Stimulated activated CD8-positive, alpha-beta memory T cell treated with anti-CD3 and anti-CD28 coated beads, Interleukin-2, amount 100 ng/mL, for 1 hour (primary cell): Measurements from ENCODE around the gene GP9.
"Not testable (repeated sequence)": the region's sequence is repeated elsewhere in the genome, so short reads cannot be mapped to it uniquely, and the experiment has no call there.

Experiments
- DNase-seq, 2 donors: peaks; one replicate each; pipeline ENCODE4 v3.0.0-alpha.2; 2020; ENCODE audit warnings: low read depth in 2 of 2

Gene GP9

DNA sequence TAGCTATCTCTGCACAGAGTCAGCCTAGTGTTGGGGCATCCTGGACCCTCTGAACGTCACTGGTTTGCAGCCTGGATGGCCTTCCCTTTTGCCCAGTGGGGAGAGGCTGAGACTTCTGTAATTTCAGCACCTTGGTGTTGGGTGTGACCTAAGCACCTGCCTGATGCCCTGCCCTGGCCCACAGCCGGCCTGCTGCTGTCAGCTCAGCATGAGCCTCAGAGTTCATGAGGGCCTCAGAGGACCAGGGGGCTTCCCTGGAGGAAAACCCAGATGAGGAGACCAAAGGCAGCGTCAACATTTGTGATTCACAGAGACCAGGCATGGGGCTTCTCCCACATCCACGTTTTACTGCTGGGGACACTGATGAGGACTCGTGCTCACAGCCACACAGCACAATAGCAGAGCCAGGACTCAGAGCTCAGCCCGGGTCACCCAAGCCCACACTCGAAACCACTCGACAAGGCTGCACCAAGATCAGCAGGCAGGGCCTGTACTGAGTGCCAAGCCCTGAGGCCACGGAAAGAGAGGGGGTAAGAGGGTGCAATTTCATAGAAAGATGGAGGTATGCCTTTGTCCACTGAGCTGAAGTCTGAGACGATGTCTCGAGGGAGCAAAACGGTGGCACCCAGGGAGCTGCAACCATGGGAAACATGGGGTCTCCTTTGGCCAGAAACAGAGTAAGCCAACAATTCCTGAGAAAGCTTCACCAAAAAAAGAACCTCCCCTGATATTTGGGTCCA lies 9.9 kb upstream of the GP9 start:
- DNase-seq, result no peak

DNA sequence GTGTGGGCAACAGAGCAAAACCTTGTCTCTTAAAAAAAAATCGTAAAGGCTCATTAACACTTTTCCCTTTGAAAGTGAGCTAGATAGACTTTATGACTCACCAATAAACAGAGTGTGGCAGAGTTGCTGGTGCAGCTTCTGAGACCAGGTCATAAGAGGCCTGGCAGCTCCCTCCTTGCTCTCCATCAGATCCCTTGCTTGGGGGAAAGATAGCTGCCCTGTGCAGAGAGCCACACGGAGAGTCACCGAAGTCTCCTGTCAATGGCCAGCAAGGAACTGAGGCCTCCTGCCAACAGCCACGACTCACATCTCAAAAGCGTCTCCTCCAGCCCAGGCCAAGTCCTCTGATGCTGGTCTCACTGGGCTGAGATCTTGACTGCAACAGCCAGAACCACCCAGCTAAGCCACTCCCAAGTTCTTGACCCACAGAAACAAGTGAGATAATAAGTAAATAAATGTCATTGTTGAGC lies 8.7 kb upstream of the GP9 start:
- no peak for DNase-seq

DNA sequence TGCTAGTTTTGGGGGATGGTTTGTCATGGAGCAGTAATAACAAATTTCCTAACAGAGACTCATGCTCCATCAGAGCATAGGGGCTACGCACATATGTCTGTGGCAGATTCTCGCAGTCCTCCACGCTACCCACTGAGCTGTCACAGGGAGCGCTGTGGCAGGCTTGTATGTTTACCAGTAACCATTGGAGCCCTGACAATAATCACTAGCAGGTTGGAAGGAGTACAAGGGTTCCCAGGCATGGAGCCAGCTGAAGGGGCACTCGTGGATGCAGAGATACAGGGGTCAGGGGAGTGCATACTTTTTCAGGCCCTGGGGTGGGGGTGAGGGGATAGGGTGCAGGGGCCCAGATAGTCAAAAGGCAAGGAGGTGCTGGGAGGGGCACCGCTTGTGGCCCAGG lies 7.9 kb upstream of the GP9 start:
- DNase-seq, result no peak

DNA sequence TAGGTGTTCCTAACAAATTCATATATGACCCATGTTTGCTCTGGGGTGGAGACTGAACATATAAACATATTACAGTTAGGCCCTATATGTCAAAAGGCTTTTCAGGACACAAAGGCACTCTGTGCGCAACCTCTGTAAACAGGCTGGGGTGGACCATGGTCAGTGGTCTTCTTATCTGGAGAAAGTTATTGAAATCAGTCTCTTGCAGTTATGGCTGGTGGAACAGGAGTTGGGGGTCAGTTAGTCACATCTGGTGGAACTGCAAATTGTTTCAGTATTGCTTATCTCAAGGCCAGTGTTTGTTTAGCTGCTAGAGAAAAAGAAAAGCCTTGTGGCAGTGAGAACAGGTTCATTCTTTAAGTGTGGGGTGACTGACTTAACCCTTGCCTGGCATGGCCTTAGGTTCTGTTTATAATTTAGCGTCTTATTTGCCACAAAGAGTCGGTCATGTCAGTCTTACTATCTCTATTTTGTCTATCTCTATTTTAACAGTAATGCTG lies 5.9 kb upstream of the GP9 start:
- no peak for DNase-seq

DNA sequence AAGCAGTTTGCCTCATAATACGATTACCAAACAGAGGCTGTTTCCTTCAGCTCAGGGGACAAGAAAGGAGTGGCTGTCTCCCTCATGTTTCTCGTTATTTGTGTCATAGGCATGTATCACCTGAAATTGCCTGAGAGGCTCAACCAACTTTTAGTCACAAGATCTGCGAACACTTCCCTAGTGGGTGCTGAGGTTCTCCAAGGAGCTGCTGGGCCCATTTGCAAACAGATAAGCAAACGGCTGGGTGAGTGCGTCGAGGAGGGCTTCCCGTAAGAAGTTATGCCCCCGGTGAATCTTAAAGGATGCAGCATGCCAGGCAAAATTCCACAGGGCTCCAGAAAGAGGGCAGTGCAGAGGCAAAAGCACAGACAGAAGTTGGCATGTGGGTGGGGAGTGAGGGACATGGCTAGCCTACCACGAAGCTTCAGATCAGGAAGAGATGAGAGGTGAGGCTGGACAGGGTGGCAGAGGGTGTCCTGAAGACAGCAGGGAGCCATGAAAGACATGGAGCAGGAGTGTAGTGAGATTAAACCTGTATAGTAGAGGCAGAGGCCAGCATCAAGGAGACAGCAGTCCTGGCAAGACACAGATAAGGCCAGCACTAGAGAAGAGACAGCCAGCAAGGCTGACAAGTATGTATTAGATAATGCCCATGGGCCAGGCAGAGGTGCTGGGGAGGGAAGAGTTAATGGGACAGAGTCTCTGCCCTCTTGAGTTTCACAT lies 4.0 kb upstream of the GP9 start:
- DNase-seq, result no peak

DNA sequence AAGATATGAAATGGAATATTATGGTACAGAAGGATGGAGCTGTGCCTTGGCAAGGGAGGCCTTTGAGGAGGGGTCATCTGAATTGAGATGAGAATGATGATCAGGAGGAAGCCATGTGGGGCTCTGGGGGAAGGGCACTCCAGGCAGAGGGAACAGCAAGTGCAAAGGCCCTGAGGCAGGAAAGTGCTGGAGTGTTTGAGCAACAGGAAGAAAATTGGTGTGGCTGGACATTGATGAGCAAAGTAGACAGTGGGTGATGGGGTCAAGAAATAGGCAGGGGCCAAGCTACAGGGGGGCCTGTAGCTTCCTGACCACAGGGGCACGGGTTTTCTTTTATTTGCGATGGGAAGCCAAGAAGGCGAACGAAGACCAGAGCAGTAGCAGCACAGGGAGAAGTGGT lies 3.3 kb upstream of the GP9 start:
- DNase-seq, result no peak

DNA sequence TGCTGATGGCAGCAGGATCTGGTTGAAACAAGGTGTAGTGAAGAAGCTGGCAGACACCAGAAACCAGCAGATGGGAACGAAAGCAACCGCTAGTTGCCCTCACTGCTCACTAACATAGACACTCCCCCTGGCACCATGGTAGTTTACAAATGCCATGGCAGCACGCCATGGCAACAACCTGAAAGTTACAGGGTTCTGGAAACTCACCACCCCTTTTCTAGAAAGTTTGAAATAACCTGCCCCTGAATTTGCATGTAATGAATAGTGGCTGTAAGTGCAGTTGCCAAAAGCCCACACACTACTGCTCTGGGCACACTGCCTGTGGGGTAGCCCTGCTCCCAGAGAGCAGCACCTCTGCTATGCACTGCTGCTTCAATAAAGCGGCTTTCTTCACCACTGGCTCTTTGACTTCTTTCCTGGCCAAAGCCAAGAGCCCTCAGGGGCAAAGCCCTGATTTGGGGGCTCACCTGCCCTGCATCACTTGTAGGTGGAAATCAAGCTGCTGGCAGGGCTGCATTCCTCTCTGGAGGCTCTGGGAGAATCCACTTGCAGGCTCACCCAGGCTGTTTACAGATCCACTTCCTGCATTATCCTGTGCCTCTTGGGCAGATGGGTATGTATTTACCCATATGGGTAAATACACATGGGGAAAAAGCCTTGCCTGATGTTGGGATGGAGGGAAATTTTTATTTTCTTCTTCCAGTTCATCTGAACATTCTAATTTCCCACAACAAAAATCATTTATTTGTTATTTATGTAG lies 2.0 kb upstream of the GP9 start:
- DNase-seq, result no peak

DNA sequence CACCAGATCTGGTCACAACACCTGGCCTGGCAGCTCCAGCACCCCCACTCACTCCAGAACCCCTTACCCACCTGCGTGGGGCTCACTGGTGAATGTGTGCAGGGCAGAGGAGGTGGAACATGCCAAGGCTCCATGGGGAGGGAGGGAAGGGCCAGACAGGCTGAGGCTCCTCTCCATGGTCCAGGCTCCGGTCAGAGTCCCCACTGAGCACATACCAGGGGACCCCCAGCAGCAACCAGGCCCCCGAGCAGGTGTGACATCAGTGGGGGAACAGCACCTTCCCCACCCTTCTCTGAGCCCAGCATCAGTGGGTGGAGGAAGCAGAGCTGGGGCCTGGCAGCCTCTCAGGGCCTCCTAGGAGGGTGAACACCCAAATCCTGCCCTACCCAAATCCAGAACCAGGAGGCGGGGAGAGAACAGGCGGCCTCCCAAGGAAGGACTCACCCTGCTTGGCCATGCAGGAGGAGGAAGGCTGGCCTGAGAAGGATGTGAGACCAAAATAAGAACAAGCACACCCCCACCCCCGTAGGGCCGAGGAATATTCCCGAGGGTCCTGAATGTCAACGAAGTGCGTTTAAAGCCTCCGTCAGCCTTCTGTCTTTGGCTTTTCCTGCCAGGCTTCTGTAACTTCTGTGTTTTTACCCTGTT lies 1.1 kb upstream of the GP9 start:
- DNase-seq, result no peak

DNA sequence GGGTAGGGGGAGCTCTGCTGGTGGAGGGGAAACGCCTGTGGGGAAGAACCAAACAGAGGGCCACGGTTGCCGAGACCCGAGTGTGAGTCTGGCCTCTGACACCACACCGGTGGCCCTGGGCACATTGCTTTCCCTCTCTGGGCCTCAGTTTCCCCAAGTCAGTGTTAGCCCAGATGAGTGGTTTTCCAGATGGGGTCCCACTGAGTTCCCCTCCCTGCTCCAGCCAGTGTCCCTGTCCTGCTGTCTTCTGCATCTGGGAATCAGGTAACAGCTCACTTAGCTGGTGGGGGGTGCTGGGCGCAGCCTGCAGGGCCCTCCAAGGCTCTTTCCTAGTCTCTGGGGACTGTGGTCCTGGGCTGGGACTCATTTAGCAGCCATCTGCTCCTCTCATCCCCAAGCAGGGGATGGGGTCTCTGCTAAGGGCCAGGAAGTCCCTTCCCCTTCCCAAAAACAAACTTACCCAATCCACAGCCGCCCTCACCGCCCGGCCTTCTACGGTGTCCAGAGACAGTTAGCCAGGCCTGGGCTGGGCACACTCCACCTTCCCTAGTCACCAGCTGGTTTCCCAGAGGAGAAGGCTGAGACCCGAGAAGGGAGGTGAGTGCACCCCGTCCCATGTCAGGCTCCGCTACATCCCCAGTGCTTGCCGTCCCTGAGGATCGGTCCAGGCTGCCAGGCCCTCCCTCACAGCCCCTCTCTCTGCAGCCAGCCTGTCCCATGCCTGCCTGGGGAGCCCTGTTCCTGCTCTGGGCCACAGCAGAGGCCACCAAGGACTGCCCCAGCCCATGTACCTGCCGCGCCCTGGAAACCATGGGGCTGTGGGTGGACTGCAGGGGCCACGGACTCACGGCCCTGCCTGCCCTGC lies 676 bp downstream of the GP9 start:
- no peak for DNase-seq

DNA sequence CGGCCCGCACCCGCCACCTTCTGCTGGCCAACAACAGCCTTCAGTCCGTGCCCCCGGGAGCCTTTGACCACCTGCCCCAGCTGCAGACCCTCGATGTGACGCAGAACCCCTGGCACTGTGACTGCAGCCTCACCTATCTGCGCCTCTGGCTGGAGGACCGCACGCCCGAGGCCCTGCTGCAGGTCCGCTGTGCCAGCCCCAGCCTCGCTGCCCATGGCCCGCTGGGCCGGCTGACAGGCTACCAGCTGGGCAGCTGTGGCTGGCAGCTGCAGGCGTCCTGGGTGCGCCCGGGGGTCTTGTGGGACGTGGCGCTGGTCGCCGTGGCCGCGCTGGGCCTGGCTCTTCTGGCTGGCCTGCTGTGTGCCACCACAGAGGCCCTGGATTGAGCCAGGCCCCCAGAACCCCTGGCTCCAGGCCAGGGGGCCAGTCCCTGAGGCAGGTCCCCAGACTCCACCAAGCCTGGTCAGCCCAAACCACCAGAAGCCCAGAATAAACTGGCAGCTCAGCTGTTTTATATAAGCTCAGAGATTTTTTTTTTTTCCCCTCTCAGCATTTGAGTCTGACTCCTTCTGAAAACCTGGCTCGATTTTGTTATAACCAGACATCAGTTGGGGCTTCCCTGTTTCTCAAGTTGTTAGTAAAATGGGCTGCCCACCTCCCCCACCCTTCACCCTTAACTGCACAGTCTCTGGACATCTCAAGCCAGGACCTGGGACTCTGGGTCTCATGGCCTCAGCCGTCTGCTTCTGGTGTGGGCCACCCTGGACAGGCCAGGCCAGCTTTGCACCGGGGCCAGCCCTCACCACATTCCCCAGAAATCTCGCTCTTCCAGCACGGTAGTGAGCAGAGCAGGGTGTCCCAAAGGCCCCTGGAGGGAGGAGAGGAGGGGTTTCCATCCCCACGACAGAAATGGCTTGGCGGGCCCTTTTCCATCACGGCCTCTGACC lies 1.6 kb downstream of the GP9 start:
- DNase-seq, result no peak

DNA sequence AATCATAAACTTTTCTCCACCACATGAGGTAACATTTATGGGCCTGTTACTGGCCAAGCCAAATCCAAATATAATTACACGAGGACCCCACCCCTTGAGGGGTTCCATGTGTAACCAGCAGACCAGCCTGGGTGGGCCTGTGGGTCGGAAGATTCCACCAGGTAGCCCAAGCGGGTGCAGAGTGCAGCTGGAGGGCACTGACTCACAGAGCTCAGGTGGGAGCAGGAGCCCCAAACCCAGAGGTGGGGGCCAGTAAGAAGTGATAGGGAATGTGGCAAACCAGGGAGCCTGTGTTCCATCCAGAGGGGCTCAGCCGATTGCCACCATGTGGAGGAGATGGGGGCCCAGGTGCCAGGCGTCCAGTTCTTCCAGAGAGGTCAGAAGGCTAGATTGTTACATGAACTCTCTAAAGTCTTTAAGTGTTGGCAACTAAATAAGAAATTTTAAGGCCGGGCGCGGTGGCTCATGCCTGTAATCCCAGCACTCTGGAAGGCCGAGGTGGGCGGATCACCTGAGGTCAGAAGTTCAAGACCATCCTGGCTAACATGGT lies 2.6 kb downstream of the GP9 start:
- no peak for DNase-seq

DNA sequence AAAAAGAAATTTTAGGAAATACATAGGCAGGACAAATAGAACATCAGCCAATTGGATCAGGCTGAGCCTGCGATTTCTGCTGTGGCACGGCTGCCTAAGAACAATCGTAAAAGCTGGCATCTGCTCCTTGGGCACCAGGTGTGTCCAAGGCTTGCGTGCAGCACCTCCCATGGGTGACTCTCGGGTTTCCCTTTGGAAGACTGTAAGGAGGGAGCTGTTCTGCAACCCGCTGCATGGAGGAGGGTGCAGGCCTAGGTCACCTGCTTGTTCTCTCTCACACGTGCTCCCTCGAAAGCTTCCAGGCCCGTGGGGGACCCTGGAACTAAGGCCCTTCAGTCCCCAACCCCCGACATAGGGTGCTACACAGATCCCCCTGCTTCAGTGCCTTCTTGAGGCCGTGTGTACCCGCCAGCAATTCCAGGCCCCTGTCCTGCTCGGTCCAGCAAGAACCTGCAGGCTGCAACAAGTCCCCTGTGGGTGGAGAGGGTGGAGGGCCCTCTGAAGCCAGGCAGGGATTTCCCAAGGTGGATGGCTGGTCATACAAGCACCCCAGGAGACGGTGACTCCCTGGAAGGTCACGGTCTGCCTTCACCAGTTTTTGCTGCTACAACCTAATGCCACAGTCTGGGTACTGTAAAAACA lies 3.4 kb downstream of the GP9 start:
- no peak for DNase-seq

DNA sequence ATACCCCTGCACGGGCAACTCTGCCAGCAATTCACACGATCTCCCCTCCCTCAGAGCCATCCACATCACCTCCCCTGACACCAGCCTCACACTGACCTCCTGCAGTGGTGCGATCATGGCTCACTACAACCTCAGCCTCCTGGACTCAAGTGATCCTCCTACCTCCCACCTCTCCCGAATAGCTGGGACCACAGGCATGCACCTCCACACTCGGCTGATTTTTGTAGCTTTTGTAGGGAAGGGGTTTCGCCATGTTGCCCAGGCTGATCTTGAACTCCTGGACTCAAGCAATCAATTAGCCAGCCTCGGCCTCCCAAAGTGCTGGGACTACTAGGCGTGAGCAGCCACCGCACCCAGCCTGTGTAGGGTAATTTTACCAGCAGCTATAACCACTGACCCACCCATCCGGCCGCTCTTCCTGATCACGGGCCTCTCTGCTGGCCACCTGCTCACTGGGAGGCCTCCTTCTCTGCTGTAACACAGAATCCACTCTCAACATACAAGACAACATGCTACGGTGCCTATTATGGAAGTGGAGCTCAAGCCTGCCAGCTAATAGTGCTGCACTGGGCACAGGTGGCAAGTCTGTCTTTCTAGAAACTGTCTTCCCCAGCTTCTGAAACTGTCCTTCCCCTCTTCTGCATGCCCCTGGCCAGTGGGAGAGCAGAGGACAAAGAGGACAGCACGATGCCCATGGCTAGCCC lies 4.6 kb downstream of the GP9 start:
- no peak for DNase-seq

DNA sequence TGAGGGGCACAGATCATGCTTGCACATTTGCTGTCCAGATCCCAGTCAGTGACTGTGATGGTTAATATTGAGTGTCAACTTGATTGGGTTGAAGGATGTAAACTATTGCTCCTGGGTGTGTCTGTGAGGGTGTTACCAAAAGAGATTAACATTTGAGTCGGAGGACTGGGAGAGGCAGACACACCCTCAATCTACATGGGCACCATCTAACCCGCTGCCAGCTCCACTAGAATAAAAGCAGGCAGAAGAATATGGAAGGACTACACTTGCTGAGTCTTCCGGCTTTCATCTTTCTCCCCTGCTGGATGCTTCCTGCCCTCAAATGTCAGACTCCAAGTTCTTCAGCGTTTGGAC lies 5.1 kb downstream of the GP9 start:
- DNase-seq, result no peak

DNA sequence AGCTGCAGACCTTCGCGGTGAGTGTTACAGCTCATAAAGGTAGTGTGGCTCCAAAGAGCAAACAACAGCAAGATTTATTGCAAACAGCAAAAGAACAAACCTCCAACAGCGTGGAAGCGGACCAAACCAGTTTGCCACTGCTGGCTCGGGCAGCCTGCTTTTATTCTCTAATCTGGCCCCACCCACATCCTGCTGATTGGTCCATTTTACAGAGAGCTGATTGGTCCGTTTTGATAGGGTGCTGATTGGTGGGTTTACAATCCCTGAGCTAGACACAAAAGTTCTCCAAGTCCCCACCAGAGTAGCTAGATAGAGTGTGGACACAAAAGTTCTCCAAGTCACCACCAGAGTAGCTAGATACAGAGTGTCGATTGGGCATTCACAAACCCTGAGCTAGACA lies 7.1 kb downstream of the GP9 start:
- not testable (repeated sequence) for DNase-seq

DNA sequence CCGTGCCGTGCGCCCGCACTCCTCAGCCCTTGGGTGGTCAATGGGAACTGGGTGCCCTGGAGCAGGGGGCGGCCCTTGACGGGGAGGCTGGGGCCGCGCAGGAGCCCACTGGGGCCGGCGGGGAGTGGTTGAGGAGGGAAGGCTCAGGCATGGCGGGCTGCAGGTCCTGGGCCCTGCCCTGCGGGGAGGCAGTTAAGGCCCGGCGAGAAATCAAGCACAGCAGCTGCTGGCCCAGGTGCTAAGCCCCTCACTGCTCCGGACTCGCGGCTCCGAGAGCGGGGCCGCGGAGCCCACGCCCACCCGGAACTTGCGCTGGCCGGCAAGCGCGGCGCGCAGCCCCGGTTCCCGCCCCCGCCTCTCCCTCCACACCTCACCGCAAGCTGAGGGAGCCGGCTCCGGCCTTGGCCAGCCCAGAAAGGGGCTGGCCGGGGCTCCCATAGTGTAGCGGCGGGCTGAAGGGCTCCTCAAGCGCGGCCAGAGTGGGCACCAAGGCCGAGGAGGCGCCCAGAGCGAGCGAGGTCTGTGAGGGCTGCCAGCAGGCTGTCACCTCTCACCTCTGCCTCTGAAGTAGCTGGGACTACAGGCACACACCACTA lies 7.8 kb downstream of the GP9 start:
- no peak for DNase-seq

DNA sequence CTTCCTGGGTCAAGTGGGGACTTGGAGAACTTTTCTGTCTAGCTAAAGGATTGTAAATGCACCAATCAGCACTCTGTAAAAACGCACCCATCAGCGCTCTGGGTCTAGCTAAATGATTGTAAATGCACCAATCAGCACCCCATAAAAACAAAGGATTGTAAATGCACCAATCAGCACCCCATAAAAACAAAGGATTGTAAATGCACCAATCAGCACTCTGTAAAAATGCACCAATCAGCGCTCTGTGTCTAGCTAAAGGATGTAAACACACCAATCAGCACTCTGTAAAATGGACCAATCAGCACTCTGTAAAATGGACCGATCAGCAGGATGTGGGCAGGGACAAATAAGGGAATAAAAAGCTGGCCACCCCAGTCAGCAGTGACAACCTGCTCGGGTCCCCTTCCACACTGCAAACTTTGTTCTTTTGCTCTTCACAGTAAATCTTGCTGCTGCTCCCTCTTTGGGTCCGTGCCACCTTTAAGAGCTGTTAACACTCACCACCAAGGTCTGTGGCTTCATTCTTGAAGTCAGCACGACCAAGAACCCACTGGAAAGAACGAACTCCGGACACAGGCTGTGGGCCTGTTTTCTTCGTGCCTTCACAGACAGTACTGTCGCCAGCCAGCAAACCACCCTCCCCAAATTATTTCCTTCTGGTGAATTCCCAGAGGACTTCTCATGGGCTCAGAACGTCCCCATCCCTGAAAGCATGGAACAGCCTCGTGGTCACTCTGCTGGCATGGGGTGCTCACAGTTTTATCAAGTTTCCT lies 8.9 kb downstream of the GP9 start:
- not testable (repeated sequence) for DNase-seq
